ENCODE results near the gene GCK. TPM values are rescaled to one million over a fixed set of nuclear protein-coding genes. Genes with fewer than 3 reads are reported as not detected.

The GCK gene
- polyA plus RNA-seq, 4 donors = 0.85 to 1.1 TPM; not detected in 2

DNA sequence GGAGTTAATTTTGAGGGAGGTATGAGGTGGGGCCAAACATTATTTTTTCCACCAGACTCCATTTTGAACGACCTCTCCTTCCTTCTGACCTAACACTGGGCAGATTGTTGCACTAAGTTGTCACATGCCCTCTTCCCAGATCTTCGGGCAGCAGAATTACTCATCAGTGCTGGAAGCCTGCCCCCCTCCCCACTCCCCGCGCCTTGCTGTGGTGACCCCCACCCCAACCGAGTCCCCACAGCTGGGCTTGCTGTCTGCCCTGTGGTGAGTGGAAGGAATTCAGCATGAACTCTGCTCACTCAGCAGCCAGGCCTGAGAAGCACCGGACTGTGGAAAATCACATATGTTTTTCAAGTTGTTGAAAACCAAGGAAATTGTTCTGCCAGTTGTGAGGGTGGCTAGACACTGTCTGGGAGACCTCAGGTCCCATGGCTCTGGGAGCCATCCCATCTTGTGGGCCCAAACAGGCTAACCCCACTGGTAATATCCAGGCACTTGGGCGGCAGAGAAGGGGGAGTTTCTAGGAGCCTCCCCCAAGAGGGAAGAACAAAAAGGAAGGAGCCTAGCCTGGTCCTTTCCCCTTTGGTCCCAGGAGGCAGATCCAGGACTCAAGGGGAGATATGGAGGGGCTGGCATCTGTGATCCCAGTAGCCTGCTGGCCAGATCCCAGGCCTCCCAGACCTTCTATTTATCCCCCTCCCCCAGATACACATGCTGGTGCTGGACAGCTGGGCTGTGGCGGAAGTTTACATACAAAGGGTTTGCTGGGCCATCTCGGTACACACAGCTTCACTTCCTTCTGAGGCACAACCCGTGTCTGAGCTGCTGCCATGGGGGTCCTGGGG is 88.6 kb downstream of the GCK start:
- no peaks in the 10 kb centered on the region for H3K9me3 ChIP-seq (ENCODE audit: control insufficient read depth in 2 of 2, insufficient read depth in 1 of 2, low read depth in 1 of 2, low read length in 1 of 2)
- H3K4me3 ChIP-seq (ENCODE audit: low read depth in 1 of 3, low read length in 3 of 3) = no peak overlapping the region
- DNase-seq (no peak), FAIRE-seq (no peak)
- peaks cover 0 to 24% (median 0%) of the 10 kb centered on the region in 3 donors for H3K27me3 ChIP-seq (ENCODE audit: control insufficient read depth in 3 of 3, insufficient read depth in 3 of 3, low read length in 3 of 3)
- H3K4me1 ChIP-seq (ENCODE audit: control insufficient read depth in 3 of 3, insufficient read depth in 2 of 3, low read depth in 1 of 3, low read length in 2 of 3) = no peaks in the 10 kb centered on the region
- H3K36me3 ChIP-seq (ENCODE audit: control insufficient read depth in 3 of 3, insufficient read depth in 2 of 3, low read depth in 1 of 3, low read length in 3 of 3) = no peaks in the 10 kb centered on the region
- peak overlapping the region; percentile 39 to 84 (median 45) for H3K27ac ChIP-seq (ENCODE audit: low read depth in 1 of 3, low read length in 2 of 3)
- WGBS, 3 donors = 58 to 75% (median 70%) methylated on average over 10 of the region's 10 CpGs

DNA sequence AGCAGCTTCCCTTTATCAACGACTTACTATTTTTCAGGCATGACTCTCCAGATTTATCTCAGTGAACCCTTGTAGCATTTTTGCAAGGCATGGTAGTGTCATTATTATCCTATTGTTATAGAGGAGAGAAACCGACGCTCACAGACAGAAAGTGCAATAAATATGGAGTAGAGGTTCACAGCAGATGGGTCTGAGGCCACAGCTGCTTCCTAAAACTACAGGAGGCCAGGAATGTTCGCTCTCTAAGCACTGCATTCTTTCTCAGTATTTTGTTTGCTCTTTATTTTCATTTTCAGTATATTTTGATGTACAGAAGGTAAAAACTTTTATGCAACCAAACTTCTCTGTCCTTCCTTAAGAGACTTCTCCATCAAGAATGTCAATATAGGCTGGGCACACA is 89.6 kb downstream of the GCK start:
- no peak for DNase-seq
- Histone ChIP-seq H3K36me3 (ENCODE audit: control insufficient read depth in 3 of 3, insufficient read depth in 2 of 3, low read depth in 1 of 3, low read length in 3 of 3) (no peaks in the 10 kb centered on the region), H3K27ac (ENCODE audit: low read depth in 1 of 3, low read length in 2 of 3) (no peak overlapping the region), H3K4me1 (ENCODE audit: control insufficient read depth in 3 of 3, insufficient read depth in 2 of 3, low read depth in 1 of 3, low read length in 2 of 3) (no peaks in the 10 kb centered on the region), H3K9me3 (ENCODE audit: control insufficient read depth in 2 of 2, insufficient read depth in 1 of 2, low read depth in 1 of 2, low read length in 1 of 2) (no peaks in the 10 kb centered on the region), H3K27me3 (ENCODE audit: control insufficient read depth in 3 of 3, insufficient read depth in 3 of 3, low read length in 3 of 3) (peaks cover 0 to 14% (median 0%) of the 10 kb centered on the region in 3 donors), H3K4me3 (ENCODE audit: low read depth in 1 of 3, low read length in 3 of 3) (no peak overlapping the region)
- FAIRE-seq = no peak
- WGBS, 3 donors = 44 to 60% (median 56%) methylated on average over 4 of the region's 4 CpGs

DNA sequence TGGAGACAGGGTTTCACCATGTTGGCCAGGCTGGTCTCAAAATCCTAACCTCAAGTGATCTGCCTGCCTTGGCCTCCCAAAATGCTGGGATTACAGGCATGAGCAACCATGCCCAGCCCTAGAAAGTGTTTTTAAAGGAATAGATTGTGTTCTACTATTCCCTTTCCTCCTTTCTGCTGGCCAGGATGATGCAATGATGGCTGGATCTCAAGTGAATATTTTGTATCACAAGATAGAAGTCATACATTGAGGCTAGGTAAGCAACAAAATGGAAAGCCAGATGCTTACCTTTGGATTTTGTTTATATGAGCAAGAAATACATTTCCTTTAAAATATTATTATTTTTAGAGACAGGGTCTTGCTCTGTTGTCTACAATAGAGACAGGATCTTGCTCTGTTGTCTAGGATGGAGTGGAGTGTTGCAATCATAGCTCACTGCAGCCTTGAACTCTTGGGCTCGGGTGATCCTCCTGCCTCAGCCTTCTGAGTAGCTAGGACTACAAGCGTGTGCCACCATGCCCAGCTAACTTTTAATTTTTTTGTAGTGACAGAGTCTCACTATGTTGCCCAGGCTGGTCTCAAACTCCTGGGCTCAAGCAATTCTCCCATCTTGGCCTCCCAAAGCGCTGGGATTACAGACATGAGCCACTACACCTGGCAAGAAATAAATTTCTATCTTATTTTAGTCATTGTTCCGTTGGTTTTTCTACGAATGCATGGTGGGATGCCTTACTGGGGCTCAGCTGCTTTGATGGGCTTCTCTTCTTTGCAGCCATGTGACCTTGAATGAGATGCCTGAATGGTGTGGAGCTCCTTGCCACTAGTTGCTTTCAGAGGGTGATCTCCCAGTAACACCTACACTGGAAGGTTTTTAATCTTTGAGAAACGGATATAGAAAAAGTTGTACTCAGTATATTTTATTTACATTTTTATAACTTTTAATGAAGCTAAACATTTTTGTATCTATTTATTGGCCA is 90.9 kb downstream of the GCK start:
- H3K27me3 ChIP-seq (ENCODE audit: control insufficient read depth in 3 of 3, insufficient read depth in 3 of 3, low read length in 3 of 3) = peaks cover 0 to 5% (median 0%) of the 10 kb centered on the region in 3 donors
- H3K4me3 ChIP-seq (ENCODE audit: low read depth in 1 of 3, low read length in 3 of 3) = no peak overlapping the region
- no peak overlapping the region for H3K27ac ChIP-seq (ENCODE audit: low read depth in 1 of 3, low read length in 2 of 3)
- FAIRE-seq = no peak
- no peaks in the 10 kb centered on the region for H3K9me3 ChIP-seq (ENCODE audit: control insufficient read depth in 2 of 2, insufficient read depth in 1 of 2, low read depth in 1 of 2, low read length in 1 of 2)
- H3K4me1 ChIP-seq (ENCODE audit: control insufficient read depth in 3 of 3, insufficient read depth in 2 of 3, low read depth in 1 of 3, low read length in 2 of 3) = no peaks in the 10 kb centered on the region
- no peak for DNase-seq
- 77 to 88% (median 86%) methylated on average over 6 of the region's 6 CpGs for WGBS, 3 donors
- no peaks in the 10 kb centered on the region for H3K36me3 ChIP-seq (ENCODE audit: control insufficient read depth in 3 of 3, insufficient read depth in 2 of 3, low read depth in 1 of 3, low read length in 3 of 3)

DNA sequence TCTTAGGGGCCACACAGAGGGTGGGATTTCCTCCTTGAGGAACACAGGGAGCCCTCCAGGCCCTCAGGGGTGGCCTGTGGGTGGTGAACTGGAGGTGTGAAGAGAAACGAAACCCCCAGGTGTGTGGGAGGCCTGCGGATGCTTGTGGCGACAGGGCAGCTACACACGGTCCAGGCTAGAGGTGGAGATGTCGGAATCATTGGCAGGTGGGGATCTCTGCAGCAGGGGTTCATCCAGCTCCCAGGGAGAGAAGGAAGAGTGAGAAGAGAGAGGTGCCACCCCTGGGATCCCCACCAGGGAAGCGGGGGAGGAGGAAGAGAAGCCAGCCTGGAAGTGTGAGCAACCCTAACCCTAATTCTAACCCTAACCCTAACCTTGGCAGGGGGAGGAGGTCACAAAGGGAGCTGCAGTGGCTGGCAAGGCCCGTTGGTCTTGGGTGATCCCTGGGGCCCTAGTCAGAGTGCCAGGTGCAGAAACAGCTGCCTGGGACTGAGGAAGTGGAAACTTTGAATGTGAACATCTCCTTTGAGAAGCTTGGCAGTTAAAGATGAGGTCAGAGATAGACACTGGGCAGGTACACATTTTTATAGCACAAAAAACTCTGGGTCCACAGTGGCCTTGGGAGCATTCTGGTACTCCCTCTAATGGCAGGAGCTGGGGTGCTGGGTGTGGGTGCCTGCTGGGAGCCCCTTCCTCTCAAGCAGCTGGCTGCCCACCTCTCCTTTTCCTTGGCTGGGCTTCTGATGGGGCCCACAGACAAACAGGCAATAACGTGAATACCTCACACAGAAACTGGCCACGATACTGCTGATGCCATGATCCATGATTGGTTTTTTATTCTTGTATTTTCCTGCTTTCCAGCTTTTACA is 91.9 kb downstream of the GCK start:
- no peaks in the 10 kb centered on the region for H3K27me3 ChIP-seq (ENCODE audit: control insufficient read depth in 3 of 3, insufficient read depth in 3 of 3, low read length in 3 of 3)
- H3K4me1 ChIP-seq (ENCODE audit: control insufficient read depth in 3 of 3, insufficient read depth in 2 of 3, low read depth in 1 of 3, low read length in 2 of 3) = no peaks in the 10 kb centered on the region
- no peak overlapping the region for H3K27ac ChIP-seq (ENCODE audit: low read depth in 1 of 3, low read length in 2 of 3)
- FAIRE-seq = no peak
- WGBS, 3 donors = 59 to 74% (median 70%) methylated on average over 9 of the region's 9 CpGs
- no peaks in the 10 kb centered on the region for H3K36me3 ChIP-seq (ENCODE audit: control insufficient read depth in 3 of 3, insufficient read depth in 2 of 3, low read depth in 1 of 3, low read length in 3 of 3)
- no peak for DNase-seq
- no peak overlapping the region for H3K4me3 ChIP-seq (ENCODE audit: low read depth in 1 of 3, low read length in 3 of 3)
- H3K9me3 ChIP-seq (ENCODE audit: control insufficient read depth in 2 of 2, insufficient read depth in 1 of 2, low read depth in 1 of 2, low read length in 1 of 2) = no peaks in the 10 kb centered on the region

DNA sequence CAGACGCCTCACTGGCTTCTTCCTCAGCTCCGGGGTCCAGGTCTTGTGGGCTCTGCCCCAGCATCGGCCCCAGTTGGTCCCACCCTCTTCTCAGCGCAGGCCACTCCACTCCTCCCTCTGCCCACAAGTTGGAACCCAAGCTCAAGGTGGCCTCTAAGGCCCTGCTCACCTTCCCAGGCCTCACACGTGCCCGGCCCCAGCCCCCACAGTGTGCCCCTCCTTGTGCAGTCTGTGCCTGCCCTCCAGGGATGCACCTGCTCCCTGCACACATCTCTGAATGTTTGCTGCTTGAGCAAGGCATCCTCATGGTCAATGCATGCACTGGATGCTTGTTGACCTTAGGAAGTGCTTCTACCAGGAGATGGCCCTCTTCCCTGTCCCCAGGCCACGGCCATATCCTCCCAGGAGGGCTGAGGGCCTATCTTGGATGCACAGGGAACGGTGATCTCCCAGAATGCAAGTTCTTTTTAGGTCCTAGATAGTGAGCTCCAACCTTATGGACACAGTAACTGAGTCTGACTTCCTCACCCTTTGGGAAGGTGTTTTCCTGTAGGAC is 92.8 kb downstream of the GCK start:
- WGBS, 3 donors = 82 to 84% (median 83%) methylated on average over 7 to 8 of the region's 8 CpGs
- no peak for FAIRE-seq

DNA sequence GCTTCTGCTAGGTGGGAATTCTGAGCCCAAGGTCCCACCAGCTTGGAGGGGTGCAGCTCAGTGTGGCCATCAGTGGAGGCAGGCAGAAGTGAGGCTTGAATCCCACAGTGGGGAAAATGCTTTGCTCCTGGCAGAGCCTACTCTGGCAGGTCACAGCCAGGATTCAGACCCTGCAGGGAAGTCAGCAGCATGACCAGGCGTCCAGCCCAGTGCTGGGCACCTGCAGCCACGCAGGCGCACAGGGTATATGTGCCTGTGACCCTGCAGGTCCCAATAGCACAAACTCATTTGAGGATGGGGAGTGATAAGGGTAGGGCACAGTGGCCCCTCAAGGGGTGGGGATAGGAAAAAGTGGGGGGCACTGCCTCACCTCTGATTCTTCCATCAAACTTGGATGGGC is 93.5 kb downstream of the GCK start:
- WGBS, 3 donors = 87 to 96% (median 95%) methylated on average over 3 of the region's 3 CpGs
- Histone ChIP-seq H3K4me1 (ENCODE audit: control insufficient read depth in 3 of 3, insufficient read depth in 2 of 3, low read depth in 1 of 3, low read length in 2 of 3) (no peaks in the 10 kb centered on the region), H3K4me3 (ENCODE audit: low read depth in 1 of 3, low read length in 3 of 3) (no peak overlapping the region), H3K36me3 (ENCODE audit: control insufficient read depth in 3 of 3, insufficient read depth in 2 of 3, low read depth in 1 of 3, low read length in 3 of 3) (no peaks in the 10 kb centered on the region), H3K9me3 (ENCODE audit: control insufficient read depth in 2 of 2, insufficient read depth in 1 of 2, low read depth in 1 of 2, low read length in 1 of 2) (no peaks in the 10 kb centered on the region), H3K27ac (ENCODE audit: low read depth in 1 of 3, low read length in 2 of 3) (no peak overlapping the region), H3K27me3 (ENCODE audit: control insufficient read depth in 3 of 3, insufficient read depth in 3 of 3, low read length in 3 of 3) (no peaks in the 10 kb centered on the region)
- DNase-seq = no peak
- no peak for FAIRE-seq

More for the DNA sequence above, 92.8 kb downstream of the GCK start:
- Histone ChIP-seq H3K4me3 (ENCODE audit: low read depth in 1 of 3, low read length in 3 of 3) (no peak overlapping the region), H3K9me3 (ENCODE audit: control insufficient read depth in 2 of 2, insufficient read depth in 1 of 2, low read depth in 1 of 2, low read length in 1 of 2) (no peaks in the 10 kb centered on the region), H3K4me1 (ENCODE audit: control insufficient read depth in 3 of 3, insufficient read depth in 2 of 3, low read depth in 1 of 3, low read length in 2 of 3) (no peaks in the 10 kb centered on the region), H3K27ac (ENCODE audit: low read depth in 1 of 3, low read length in 2 of 3) (no peak overlapping the region), H3K27me3 (ENCODE audit: control insufficient read depth in 3 of 3, insufficient read depth in 3 of 3, low read length in 3 of 3) (no peaks in the 10 kb centered on the region), H3K36me3 (ENCODE audit: control insufficient read depth in 3 of 3, insufficient read depth in 2 of 3, low read depth in 1 of 3, low read length in 3 of 3) (no peaks in the 10 kb centered on the region)
- DNase-seq = no peak

DNA sequence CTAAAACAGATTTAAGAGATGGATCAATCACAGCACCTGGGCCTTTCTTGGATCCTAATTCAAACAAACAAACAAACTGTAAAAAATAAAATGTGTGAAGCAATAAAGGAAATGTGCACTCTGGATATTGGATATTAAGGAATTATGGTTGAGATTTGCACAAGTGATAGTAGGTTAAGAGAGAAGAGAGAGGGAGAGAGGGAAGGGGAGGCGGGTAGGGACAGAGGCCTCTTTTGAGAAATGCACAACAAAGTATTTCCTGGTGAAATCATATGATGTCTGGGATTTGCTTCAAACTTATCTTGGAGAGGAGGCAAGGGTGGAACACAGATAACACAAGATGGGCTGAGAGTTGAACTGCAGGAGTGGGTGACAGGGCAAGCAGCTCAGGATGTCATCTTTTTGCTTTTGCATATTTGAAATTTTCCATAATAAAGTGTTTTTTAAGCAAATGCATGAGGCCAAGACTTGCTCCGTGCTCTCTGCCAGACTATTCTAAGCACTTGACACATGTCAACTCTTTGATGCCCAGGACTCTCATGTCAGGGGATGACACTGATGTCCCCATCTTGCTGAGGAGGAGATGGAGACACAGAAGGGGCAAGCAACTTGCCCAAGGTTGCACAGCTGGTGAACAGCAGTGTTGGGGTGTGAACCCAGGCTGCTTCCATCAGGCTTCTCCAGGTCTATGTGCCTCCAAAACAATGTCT is 94.2 kb downstream of the GCK start:
- WGBS, 3 donors = 54 to 86% (median 82%) methylated on average over 2 of the region's 2 CpGs
- no peaks in the 10 kb centered on the region for H3K27me3 ChIP-seq (ENCODE audit: control insufficient read depth in 3 of 3, insufficient read depth in 3 of 3, low read length in 3 of 3)
- no peaks in the 10 kb centered on the region for H3K9me3 ChIP-seq (ENCODE audit: control insufficient read depth in 2 of 2, insufficient read depth in 1 of 2, low read depth in 1 of 2, low read length in 1 of 2)
- FAIRE-seq (no peak), DNase-seq (no peak)
- no peaks in the 10 kb centered on the region for H3K36me3 ChIP-seq (ENCODE audit: control insufficient read depth in 3 of 3, insufficient read depth in 2 of 3, low read depth in 1 of 3, low read length in 3 of 3)
- H3K27ac ChIP-seq (ENCODE audit: low read depth in 1 of 3, low read length in 2 of 3) = peak overlapping the region in 1 of 3 donors; percentile 15
- no peak overlapping the region for H3K4me3 ChIP-seq (ENCODE audit: low read depth in 1 of 3, low read length in 3 of 3)
- no peaks in the 10 kb centered on the region for H3K4me1 ChIP-seq (ENCODE audit: control insufficient read depth in 3 of 3, insufficient read depth in 2 of 3, low read depth in 1 of 3, low read length in 2 of 3)
